ENCODE data around the gene BIN1. TPM values are rescaled to one million over a fixed set of nuclear protein-coding genes. Genes with fewer than 3 reads are reported as not detected.

BIN1 gene
- total and polyA plus RNA-seq, 2 of the 4 experiments (the other 2 are of a cell fraction), result 18.1 to 25.7 TPM

- Histone ChIP-seq H3K9me3 (ENCODE audit: control insufficient read depth, insufficient read depth, low read length) (no peaks in the 10 kb centered on the region), H2BK20ac (ENCODE audit: low read depth, low read length) (no peak overlapping the region), H4K8ac (ENCODE audit: low read depth in 2 of 2, low read length in 2 of 2) (no peak overlapping the region), H3K4ac (ENCODE audit: low read depth, low read length) (no peak overlapping the region; the same call in 1 of the 2 replicates), H2AK9ac (replicated peaks; ENCODE audit: low read depth, low read length, poor library complexity) (no peak overlapping the region), H3K4me2 (ENCODE audit: low read depth, low read length) (no peak overlapping the region), H3K36me3 (ENCODE audit: control insufficient read depth, insufficient read depth, low read length) (no peaks in the 10 kb centered on the region), H2AK5ac (ENCODE audit: low read depth, low read length) (peak overlapping the region; percentile 13; the same call in 1 of the 2 replicates), H3K18ac (ENCODE audit: low read depth, low read length) (no peak overlapping the region), H3K4me3 (ENCODE audit: insufficient read depth, low read depth, low read length) (no peak overlapping the region), H3K4me1 (ENCODE audit: control insufficient read depth, insufficient read depth, low read length) (peaks cover 18% of the 10 kb centered on the region), H3K14ac (replicated peaks; ENCODE audit: low read depth, low read length) (no peak overlapping the region), H4K91ac (ENCODE audit: insufficient read depth, low read depth, low read length) (no peak overlapping the region), H4K20me1 (ENCODE audit: insufficient read depth, low read length) (peaks cover 37% of the 10 kb centered on the region), H2BK120ac (ENCODE audit: low read depth, low read length) (no peak overlapping the region), H3K56ac (ENCODE audit: extremely low read depth, insufficient read depth, low read length) (no peak overlapping the region), H3K9ac (ENCODE audit: low read depth, low read length) (no peak overlapping the region), H2AFZ (replicated peaks; ENCODE audit: low read length, poor library complexity) (peak overlapping the region; percentile 25), H3K27ac (ENCODE audit: insufficient read depth, low read length) (no peak overlapping the region), H3K23ac (ENCODE audit: low read depth, low read length) (no peak overlapping the region), H3K27me3 (ENCODE audit: control insufficient read depth, insufficient read depth, low read length) (no peaks in the 10 kb centered on the region), H3K9me1 (ENCODE audit: insufficient read depth, low read length) (peaks cover 18% of the 10 kb centered on the region), H4K5ac (ENCODE audit: low read depth, low read length) (no peak overlapping the region), H3K79me1 (ENCODE audit: low read depth in 1 of 2, low read length in 2 of 2) (peaks cover 11 to 68% of the 10 kb centered on the region in 2 experiments), H2BK5ac (ENCODE audit: low read depth, low read length, poor library complexity, severe bottlenecking) (no peak overlapping the region), H2BK15ac (ENCODE audit: low read depth, low read length) (no peak overlapping the region)
- 88% methylated on average over 7 of the region's 24 CpGs; no CpG with 5 or more reads in 1 of the 2 experiments for WGBS, 2 experiments (ENCODE audit: extremely low coverage in 2 of 2, insufficient read length in 1 of 2)
- in situ Hi-C loops (cut with MboI; ENCODE audit: low sequenced_read_pairs) (no loop called here), intact Hi-C loops (cut with micrococcal nuclease) (no loop called here), dilution Hi-C loops (cut with HindIII; ENCODE audit: low sequenced_read_pairs, unreplicated experiment) (no loop called here)
- ATAC-seq (ENCODE audit: low read depth) (no peak), DNase-seq (no peak)
- TF ChIP-seq RFX5 (IDR thresholded peaks at IDR 0.05; ENCODE audit: low read depth, low read length) (no peak), MAZ (IDR thresholded peaks at IDR 0.05; ENCODE audit: borderline replicate concordance, low read depth, low read length) (no peak), MAFK (IDR thresholded peaks at IDR 0.05; ENCODE audit: low read depth, low read length) (no peak), RAD21 (IDR thresholded peaks at IDR 0.05; ENCODE audit: low read length) (no peak)
- ChIA-PET POLR2A (ENCODE audit: unreplicated experiment) (no interaction called here), CTCF (no interaction called here)
- BruUV-seq (replicated peaks), result no TSS peak
Measured at GRCh38 chr2:127103243-127104165, 3.5 kb downstream of the BIN1 start.

All from IMR-90 (cell line).